SK-N-SH treated with all-trans-retinoic acid at 6 μM for 48 hours (cell line): Measurements from ENCODE around the gene OAF.

Experiments used
- ATAC-seq: fragments of 200-7000 bp; cut with Tn5 transposase; 3 replicates; pipeline ENCODE4 v1.9.1; 2020; ENCODE audit warnings: mild to moderate bottlenecking, moderate library complexity
- ARNTL ChIP-seq: fragments of 450-650 bp; formaldehyde crosslinking; IDR thresholded peaks from 2 replicates; pipeline ENCODE4 v1.5.0; 2020; ENCODE audit warnings: low read depth, mild to moderate bottlenecking, moderate library complexity, borderline replicate concordance
- BACH2 ChIP-seq: fragments of 250-450 bp; sonication (Bioruptor Pico); IDR thresholded peaks from 2 replicates; pipeline ENCODE4 v1.9.0; 2021; ENCODE audit warnings: mild to moderate bottlenecking, borderline replicate concordance
- CREB5 ChIP-seq: fragments of 250-450 bp; sonication (Bioruptor Pico); IDR thresholded peaks from 2 replicates; pipeline ENCODE4 v1.5.1; 2020; ENCODE audit warnings: low read depth, mild to moderate bottlenecking, moderate library complexity
- CSDC2 ChIP-seq: fragments of 250-450 bp; sonication (Bioruptor Pico); IDR thresholded peaks from 2 replicates; pipeline ENCODE4 v1.5.0; 2020; ENCODE audit warnings: mild to moderate bottlenecking, moderate library complexity
- ESRRG ChIP-seq: fragments of 250-450 bp; sonication (Bioruptor Pico); IDR thresholded peaks from 2 replicates; pipeline ENCODE4 v1.6.1; 2021; ENCODE audit warnings: mild to moderate bottlenecking
- GLIS3 ChIP-seq: fragments of 250-450 bp; sonication (Bioruptor Pico); IDR thresholded peaks from 2 replicates; pipeline ENCODE4 v1.5.0; 2020; ENCODE audit warnings: mild to moderate bottlenecking, moderate library complexity
- ISL1 ChIP-seq: fragments of 250-450 bp; sonication (Bioruptor Pico); IDR thresholded peaks from 2 replicates; pipeline ENCODE4 v2.1.2; 2022; ENCODE audit warnings: mild to moderate bottlenecking, moderate library complexity
- POU6F1 ChIP-seq: fragments of 250-450 bp; sonication (Bioruptor Pico); IDR thresholded peaks from 2 replicates; pipeline ENCODE4 v1.8.0; 2021; ENCODE audit warnings: low read depth, mild to moderate bottlenecking, moderate library complexity, borderline replicate concordance
- PPARA ChIP-seq: fragments of 250-450 bp; sonication (Bioruptor Pico); IDR thresholded peaks from 2 replicates; pipeline ENCODE4 v1.5.0; 2020; ENCODE audit warnings: mild to moderate bottlenecking, borderline replicate concordance
- RARB ChIP-seq: fragments of 250-450 bp; sonication (Bioruptor Pico); IDR thresholded peaks from 2 replicates; pipeline ENCODE4 v1.8.0; 2021; ENCODE audit warnings: mild to moderate bottlenecking, moderate library complexity
- SNAI2 ChIP-seq: fragments of 250-450 bp; sonication (Bioruptor Pico); IDR thresholded peaks from 2 replicates; pipeline ENCODE4 v1.5.0; 2020; ENCODE audit warnings: mild to moderate bottlenecking, moderate library complexity
- TCF4 ChIP-seq: fragments of 250-450 bp; sonication (Bioruptor Pico); IDR thresholded peaks from 2 replicates; pipeline ENCODE4 v1.8.0; 2021; ENCODE audit warnings: mild to moderate bottlenecking, moderate library complexity, borderline replicate concordance
- TOX ChIP-seq: fragments of 250-450 bp; sonication (Bioruptor Pico); IDR thresholded peaks from 2 replicates; pipeline ENCODE4 v1.8.0; 2021; ENCODE audit warnings: mild to moderate bottlenecking, moderate library complexity, borderline replicate concordance
- TSHZ2 ChIP-seq: fragments of 250-450 bp; sonication (Bioruptor Pico); IDR thresholded peaks from 2 replicates; pipeline ENCODE4 v1.5.0; 2020; ENCODE audit warnings: mild to moderate bottlenecking, moderate library complexity
- ZC3H10 ChIP-seq: fragments of 250-450 bp; sonication (Bioruptor Pico); IDR thresholded peaks from 2 replicates; pipeline ENCODE4 v1.5.1; 2021; ENCODE audit warnings: mild to moderate bottlenecking, moderate library complexity
- ZFP3 ChIP-seq: fragments of 250-450 bp; sonication (Bioruptor Pico); IDR thresholded peaks from 2 replicates; pipeline ENCODE4 v1.5.0; 2020; ENCODE audit warnings: mild to moderate bottlenecking, moderate library complexity
- ZFP30 ChIP-seq: fragments of 450-650 bp; formaldehyde crosslinking; IDR thresholded peaks from 2 replicates; pipeline ENCODE4 v1.5.0; 2022; ENCODE audit warnings: mild to moderate bottlenecking, moderate library complexity
- ZNF565 ChIP-seq: fragments of 450-650 bp; formaldehyde crosslinking; conservative IDR thresholded peaks from 2 replicates; pipeline ENCODE4 v1.5.0; 2020; ENCODE audit warnings: low read depth, mild to moderate bottlenecking, moderate library complexity
- ZNF70 ChIP-seq: fragments of 450-650 bp; formaldehyde crosslinking; IDR thresholded peaks from 2 replicates; pipeline ENCODE4 v1.5.0; 2020; ENCODE audit warnings: mild to moderate bottlenecking, moderate library complexity

Gene OAF

GRCh38 chr11:120168108-120168959, 42.5 kb upstream of the OAF start:
- TF ChIP-seq ZNF70 (CRISPR knock-in tag) (no peak), CREB5 (no peak), ZNF565 (CRISPR knock-in tag) (no peak), SNAI2 (CRISPR knock-in tag) (no peak), CSDC2 (CRISPR knock-in tag) (no peak), ZFP30 (CRISPR knock-in tag) (no peak), GLIS3 (CRISPR knock-in tag) (no peak), ZFP3 (CRISPR knock-in tag) (no peak), POU6F1 (no peak), ESRRG (no peak), TCF4 (CRISPR knock-in tag) (no peak), TSHZ2 (CRISPR knock-in tag) (no peak)
- TF ChIP-seq, all 23 proteins: peak for 0
- ATAC-seq, result no peak

GRCh38 chr11:120168960-120169681, 41.7 kb upstream of the OAF start:
- ATAC-seq, result peak; percentile 91
- TF ChIP-seq TSHZ2 (CRISPR knock-in tag) (no peak), ESRRG (no peak), CSDC2 (CRISPR knock-in tag) (no peak), BACH2 (CRISPR knock-in tag) (no peak), ZC3H10 (CRISPR knock-in tag) (no peak), TOX (CRISPR knock-in tag) (no peak), PPARA (CRISPR knock-in tag) (no peak), ARNTL (CRISPR knock-in tag) (no peak)
- TF ChIP-seq, all 23 proteins: peak for 0

- no peak for ATAC-seq
- TF ChIP-seq ISL1 (CRISPR knock-in tag) (no peak), ZFP30 (CRISPR knock-in tag) (no peak), SNAI2 (CRISPR knock-in tag) (no peak), TSHZ2 (CRISPR knock-in tag) (no peak), CREB5 (no peak), ZFP3 (CRISPR knock-in tag) (no peak), TOX (CRISPR knock-in tag) (no peak), RARB (CRISPR knock-in tag) (no peak), POU6F1 (no peak), ESRRG (no peak)
These were observed 40.7 kb upstream of the OAF start for GRCh38 chr11:120169981-120170698.
